ENCODE results near the gene NMUR2.

GRCh38 chr5:152372875-152373274 is 32.2 kb downstream of the NMUR2 start:
- TF ChIP-seq CTCF (IDR thresholded peaks at IDR 0.05; ENCODE audit: low read depth, low read length, poor library complexity, severe bottlenecking) (no peak), EZH2phosphoT487 (IDR thresholded peaks at IDR 0.05; ENCODE audit: borderline replicate concordance, low read length) (no peak)
